ENCODE measurements around the gene KRTAP12-1.
"Not testable (repeated sequence)": the region's sequence is repeated elsewhere in the genome, so short reads cannot be mapped to it uniquely, and the experiment has no call there.

Gene KRTAP12-1

GRCh38 chr21:44697172-44697810, 15.3 kb upstream of the KRTAP12-1 start, which contains the start of gene KRTAP10-12:
Gene KRTAP10-12 (plus strand): TSS chr21:44697172. CDS start chr21:44697202, 30 bp downstream.
- not testable (repeated sequence) for DNase-seq

GRCh38 chr21:44696572-44696971, 14.6 kb upstream of the KRTAP12-1 start:
- DNase-seq: no peak

GRCh38 chr21:44695641-44696040, 13.7 kb upstream of the KRTAP12-1 start:
- no peak for DNase-seq

GRCh38 chr21:44695184-44695583, 13.2 kb upstream of the KRTAP12-1 start:
- DNase-seq: no peak

- no peak for DNase-seq
Measured at GRCh38 chr21:44694776-44695175, 12.8 kb upstream of the KRTAP12-1 start.

GRCh38 chr21:44692798-44693512, 11.0 kb upstream of the KRTAP12-1 start:
- no peak for DNase-seq

- no peak for DNase-seq
Measured at GRCh38 chr21:44691686-44692085, 9.7 kb upstream of the KRTAP12-1 start.

- not testable (repeated sequence) for DNase-seq
Measured at GRCh38 chr21:44689740-44690139, 7.8 kb upstream of the KRTAP12-1 start.

- no peak for DNase-seq
Measured at GRCh38 chr21:44687671-44688070, 5.7 kb upstream of the KRTAP12-1 start.

- DNase-seq: no peak
Measured at GRCh38 chr21:44686843-44687561, 5.0 kb upstream of the KRTAP12-1 start.

GRCh38 chr21:44686000-44686781, 4.2 kb upstream of the KRTAP12-1 start:
- no peak for DNase-seq

- not testable (repeated sequence) for DNase-seq
Measured at GRCh38 chr21:44685050-44685449, 3.1 kb upstream of the KRTAP12-1 start.

GRCh38 chr21:44684483-44684882, 2.5 kb upstream of the KRTAP12-1 start:
- DNase-seq: no peak

- no peak for DNase-seq
Measured at GRCh38 chr21:44684077-44684476, 2.1 kb upstream of the KRTAP12-1 start.

GRCh38 chr21:44682580-44683151, 703 bp upstream of the KRTAP12-1 start:
- DNase-seq: no peak

- DNase-seq: no peak
Measured at GRCh38 chr21:44681152-44681551, 811 bp downstream of the KRTAP12-1 start.

GRCh38 chr21:44677881-44678280, 4.1 kb downstream of the KRTAP12-1 start:
- DNase-seq: no peak

GRCh38 chr21:44671911-44672310, 10.1 kb downstream of the KRTAP12-1 start:
- DNase-seq: no peak

- no peak for DNase-seq
Measured at GRCh38 chr21:44670642-44671432, 11.1 kb downstream of the KRTAP12-1 start.

- DNase-seq: no peak
Measured at GRCh38 chr21:44667612-44668011, 14.4 kb downstream of the KRTAP12-1 start.

GRCh38 chr21:44666401-44667320, 15.3 kb downstream of the KRTAP12-1 start, which contains the start of gene KRTAP12-2:
Gene KRTAP12-2 (minus strand): TSS chr21:44666927. CDS start chr21:44666886, 41 bp downstream.
- DNase-seq: no peak
